HG03520 (cell line): ENCODE measurements around the gene METTL1.

ENCODE experiments used
- ATAC-seq: cut with Tn5 transposase; IDR thresholded peaks from one replicate; pipeline ENCODE4 v1.9.1; 2021; ENCODE audit warnings: mild to moderate bottlenecking, moderate library complexity; ENCODE audit not compliant: unreplicated experiment

Gene METTL1

GRCh38 chr12:57738661-57739237 lies 33.2 kb downstream of the METTL1 start, which contains the start of gene AGAP2:
TSS of gene AGAP2 (minus strand) at chr12:57738742. CDS start at chr12:57738246, 496 bp downstream.
- ATAC-seq, result no peak

- no peak for ATAC-seq
Measured at GRCh38 chr12:57737467-57738460, 34.1 kb downstream of the METTL1 start.

- ATAC-seq, result no peak
Measured at GRCh38 chr12:57736741-57737466, 35.0 kb downstream of the METTL1 start.

DNA sequence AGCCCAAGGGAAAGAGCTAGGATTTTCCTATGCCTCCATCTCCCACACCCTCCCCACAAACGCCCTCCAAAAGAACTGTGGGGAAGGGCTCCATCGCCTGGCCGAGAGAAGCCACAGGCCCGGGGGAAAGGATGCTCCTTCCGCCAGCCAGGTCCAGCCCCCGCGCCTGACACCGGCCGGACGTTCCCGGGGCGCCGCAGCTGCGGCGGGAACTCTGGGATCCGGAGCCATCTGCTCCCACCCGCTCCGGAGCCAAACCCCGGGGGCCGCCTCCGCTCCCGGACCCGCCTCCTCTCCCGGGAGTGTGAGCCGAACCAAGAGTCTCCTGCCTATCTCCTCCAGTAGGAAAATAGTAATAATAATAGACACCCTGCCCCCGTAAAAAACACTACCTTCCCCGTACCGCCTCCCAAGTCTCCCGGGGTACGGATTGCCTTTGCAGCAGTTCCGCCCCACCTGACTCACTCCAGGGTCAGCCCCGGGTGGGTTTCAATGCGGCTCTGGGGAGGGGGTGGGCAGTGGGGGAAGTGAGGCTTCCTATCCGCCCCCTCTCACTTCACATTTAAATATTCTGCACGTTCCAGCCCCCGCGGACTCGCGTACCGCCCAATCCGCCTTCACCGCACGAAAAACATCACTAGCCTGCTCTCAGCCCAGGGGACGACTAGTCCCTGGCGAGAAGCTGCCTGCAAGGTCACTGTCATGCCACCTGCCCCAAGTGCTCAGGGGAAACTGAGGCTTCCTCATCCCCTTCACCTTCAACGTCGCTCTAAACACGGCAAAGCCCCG lies 35.8 kb downstream of the METTL1 start:
- no peak for ATAC-seq

DNA sequence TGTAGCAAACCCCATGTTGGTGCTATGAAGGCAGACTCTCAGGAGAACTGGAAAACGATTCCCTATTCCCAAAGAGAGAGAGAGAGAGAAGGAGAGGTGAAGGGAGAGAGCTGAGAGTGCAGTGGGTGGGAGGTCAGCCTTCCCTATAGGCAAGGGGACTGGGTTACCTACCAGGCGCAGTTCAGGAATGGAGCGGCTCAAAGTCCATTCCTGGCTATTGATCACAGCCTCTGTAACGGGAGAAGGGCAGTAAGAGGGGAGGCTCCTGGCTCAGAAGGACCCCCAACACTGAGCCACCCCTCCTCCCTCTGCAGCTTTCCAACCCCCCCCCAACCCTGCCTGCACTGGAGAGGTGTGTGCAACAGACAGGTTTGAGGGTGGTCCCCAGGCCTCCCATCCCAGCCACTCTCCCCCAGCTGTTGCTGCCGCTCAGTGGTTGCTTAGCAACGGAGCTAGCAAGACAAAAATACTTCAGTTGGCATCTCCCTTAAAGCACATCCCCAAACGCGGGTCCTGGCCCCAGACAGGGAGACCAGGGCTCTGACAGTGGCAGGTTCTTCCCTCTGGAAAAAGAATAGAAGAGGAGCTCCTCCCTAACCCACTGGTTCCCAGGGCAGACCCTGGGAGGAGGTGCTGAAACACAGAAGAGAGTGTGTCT lies 36.6 kb downstream of the METTL1 start:
- ATAC-seq, result no peak

- no peak for ATAC-seq
Measured at GRCh38 chr12:57734591-57734990, 37.3 kb downstream of the METTL1 start.

GRCh38 chr12:57733928-57734327 lies 38.0 kb downstream of the METTL1 start:
- no peak for ATAC-seq

GRCh38 chr12:57732726-57733593 lies 38.9 kb downstream of the METTL1 start:
- no peak for ATAC-seq

- no peak for ATAC-seq
Measured at GRCh38 chr12:57732270-57732669, 39.6 kb downstream of the METTL1 start.

DNA sequence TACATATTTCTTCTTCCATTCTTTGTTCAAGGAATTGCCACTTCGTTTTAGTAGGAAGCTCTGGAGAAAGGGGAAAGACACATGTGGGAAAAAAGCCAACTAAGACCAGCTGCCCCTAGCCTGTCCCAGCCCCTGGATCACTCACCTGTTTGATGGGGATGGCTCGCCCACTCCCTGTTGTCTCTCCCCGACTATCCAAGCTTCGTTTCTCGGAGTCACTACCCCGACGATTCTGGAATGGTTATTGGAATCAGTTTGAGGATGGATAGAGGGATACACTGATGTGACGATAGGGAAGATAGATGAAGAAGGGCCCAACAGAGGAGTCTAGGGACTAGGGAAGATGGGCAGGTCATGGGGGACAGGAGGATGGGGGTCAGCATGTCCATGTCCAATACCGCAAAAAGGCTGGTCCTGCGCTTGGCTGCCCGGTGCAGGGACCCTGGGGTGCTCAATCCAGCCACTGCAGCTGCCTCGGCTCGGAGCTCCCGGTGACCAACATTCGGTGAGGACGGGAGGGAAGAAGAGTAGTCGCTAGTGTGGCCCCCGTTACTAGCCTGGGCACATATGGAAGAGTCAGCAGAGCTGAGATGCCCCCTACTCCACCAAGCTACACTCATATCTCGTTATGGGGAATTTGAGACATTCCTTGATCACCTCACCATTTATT lies 40.4 kb downstream of the METTL1 start:
- no peak for ATAC-seq

GRCh38 chr12:57730336-57731067 lies 41.4 kb downstream of the METTL1 start:
- ATAC-seq, result no peak

- ATAC-seq, result no peak
Measured at GRCh38 chr12:57729321-57729844, 42.5 kb downstream of the METTL1 start.

DNA sequence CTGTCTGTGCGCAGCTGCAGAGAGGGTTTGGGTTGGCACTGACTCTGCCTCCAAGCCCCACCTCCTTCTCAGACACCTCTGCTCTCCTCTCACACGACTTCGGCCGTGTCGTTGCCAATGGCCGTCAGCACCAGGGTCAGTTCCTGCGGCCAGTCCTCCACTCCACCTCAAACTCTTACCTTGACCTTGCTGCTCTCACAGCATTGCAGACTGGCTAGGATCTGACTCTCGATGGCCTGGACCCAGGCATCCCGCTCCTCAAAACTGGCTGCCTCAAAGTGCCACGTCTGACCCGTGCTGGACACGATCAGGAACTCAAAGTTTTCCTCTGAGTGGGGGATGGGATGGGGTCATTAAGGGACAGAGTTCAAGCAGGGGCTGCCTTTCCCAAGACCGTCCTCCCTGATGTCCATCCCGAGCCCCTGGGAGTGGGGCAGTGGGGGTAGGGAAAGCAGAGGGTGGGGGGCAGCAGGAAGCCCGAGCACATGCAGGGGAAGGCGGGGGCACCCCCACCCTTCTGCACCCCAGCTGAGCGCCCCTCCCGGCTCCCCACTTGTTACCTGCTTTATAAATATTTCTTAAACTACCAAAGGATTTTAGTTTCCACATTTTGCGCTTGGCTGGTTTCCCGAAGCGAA lies 44.0 kb downstream of the METTL1 start:
- ATAC-seq, result no peak

GRCh38 chr12:57726884-57727757 lies 44.8 kb downstream of the METTL1 start:
- ATAC-seq, result no peak

DNA sequence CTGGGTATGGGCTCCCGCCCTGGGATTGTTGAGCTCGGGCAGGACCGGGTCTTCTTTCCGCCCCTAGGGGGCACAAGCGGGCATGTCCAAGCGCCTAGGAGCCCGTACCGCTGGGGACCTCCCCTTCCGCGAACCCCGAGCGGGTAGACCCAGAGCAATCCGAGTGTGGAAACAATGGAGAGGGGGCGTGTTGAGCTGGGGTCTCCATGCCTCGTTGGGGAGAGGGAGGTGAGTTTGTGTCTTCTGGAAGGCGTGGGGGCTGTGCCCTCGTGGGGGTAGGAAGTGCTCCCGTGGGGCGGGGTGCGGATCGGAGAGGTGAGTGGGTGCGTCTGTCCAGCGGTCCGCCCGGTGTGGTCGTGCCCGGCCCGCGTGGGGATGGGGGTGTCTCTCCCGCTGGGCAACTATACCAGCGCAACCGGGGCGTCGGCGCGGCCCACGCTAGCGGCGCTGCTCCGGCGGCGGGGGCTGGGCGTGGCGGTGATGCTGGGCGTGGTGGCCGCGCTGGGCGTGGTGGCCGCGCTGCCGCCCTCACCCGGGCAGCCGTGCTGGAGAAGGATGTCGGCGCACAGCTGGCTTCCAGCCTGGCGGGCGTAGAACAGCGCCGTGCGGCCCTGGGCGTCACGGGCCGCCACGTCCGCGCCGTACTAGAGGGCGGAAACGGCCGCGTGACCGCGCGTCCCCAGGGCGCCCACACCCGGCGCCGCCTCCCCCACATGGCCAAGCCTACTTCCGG lies 45.6 kb downstream of the METTL1 start:
- ATAC-seq, result no peak

DNA sequence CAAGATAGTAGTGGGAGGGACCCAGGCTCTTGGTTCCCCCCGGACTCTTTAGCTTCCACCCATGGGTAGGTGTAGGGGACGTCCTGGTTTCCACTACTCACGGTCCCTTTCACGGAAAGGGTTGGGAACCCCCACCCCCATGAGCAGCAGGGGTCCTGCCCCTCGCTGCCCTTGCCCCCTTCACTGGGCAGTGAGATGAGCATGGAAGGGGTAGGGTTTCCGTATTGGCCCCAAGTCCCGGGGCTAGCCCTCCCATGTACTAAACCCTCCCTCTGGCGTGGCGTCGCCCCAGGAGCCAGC lies 46.1 kb downstream of the METTL1 start:
- ATAC-seq, result no peak
